Trophoblast cell (in vitro differentiated cells and primary cell): ENCODE data around the gene TRIM51.

ENCODE experiments used
- DNase-seq, 2 donors: peaks; one replicate each; pipeline ENCODE4 v3.0.0-alpha.2; 2016
- H2AFZ ChIP-seq: 2 replicates; pipeline ENCODE4 v1.6.1; 2013; ENCODE audit warnings: low read length, moderate library complexity, mild to moderate bottlenecking; ENCODE audit not compliant: insufficient read depth, poor library complexity
- H2AK5ac ChIP-seq: 2 replicates; pipeline ENCODE4 v1.6.1; 2013; ENCODE audit warnings: mild to moderate bottlenecking, low read length
- H2BK120ac ChIP-seq: 2 replicates; pipeline ENCODE4 v1.6.1; 2013; ENCODE audit warnings: low read length, mild to moderate bottlenecking, moderate library complexity; ENCODE audit not compliant: insufficient read depth, poor library complexity
- H2BK12ac ChIP-seq: 2 replicates; pipeline ENCODE4 v1.6.1; 2013; ENCODE audit warnings: mild to moderate bottlenecking, low read length, moderate library complexity
- H2BK5ac ChIP-seq: 2 replicates; pipeline ENCODE4 v1.6.1; 2013; ENCODE audit warnings: low read length, low read depth, moderate library complexity, mild to moderate bottlenecking; ENCODE audit not compliant: poor library complexity
- H3K14ac ChIP-seq: 2 replicates; pipeline ENCODE4 v1.6.1; 2013; ENCODE audit warnings: mild to moderate bottlenecking, low read length
- H3K18ac ChIP-seq: 2 replicates; pipeline ENCODE4 v1.6.1; 2013; ENCODE audit warnings: mild to moderate bottlenecking, low read length
- H3K23ac ChIP-seq: 2 replicates; pipeline ENCODE4 v1.6.1; 2013; ENCODE audit warnings: low read length
- H3K27ac ChIP-seq: 2 replicates; pipeline ENCODE4 v1.5.1; 2013; ENCODE audit warnings: low read depth, mild to moderate bottlenecking, inconsistent platforms, low read length, moderate library complexity
- H3K27me3 ChIP-seq: 2 replicates; pipeline ENCODE4 v1.6.1; 2013; ENCODE audit warnings: inconsistent platforms, mild to moderate bottlenecking, low read length, moderate library complexity; ENCODE audit not compliant: insufficient read depth
- H3K36me3 ChIP-seq, 2 experiments: 1 replicate in 1 of 2; 2 replicates in 1 of 2; pipeline ENCODE4 v1.6.1; 2013; ENCODE audit warnings: low read length in 2 of 2, mild to moderate bottlenecking in 2 of 2, moderate library complexity in 1 of 2; ENCODE audit not compliant: insufficient read depth in 2 of 2, control insufficient read depth in 1 of 2
- H3K4ac ChIP-seq: 2 replicates; pipeline ENCODE4 v1.6.1; 2013; ENCODE audit warnings: low read depth, mild to moderate bottlenecking, low read length, moderate library complexity
- H3K4me1 ChIP-seq, 2 experiments: 1 replicate in 1 of 2; 2 replicates in 1 of 2; pipeline ENCODE4 v1.6.1; 2013; ENCODE audit warnings: low read length in 2 of 2, mild to moderate bottlenecking in 2 of 2, moderate library complexity in 1 of 2; ENCODE audit not compliant: insufficient read depth in 2 of 2, control insufficient read depth in 1 of 2
- H3K4me2 ChIP-seq: 2 replicates; pipeline ENCODE4 v1.6.1; 2013; ENCODE audit warnings: inconsistent platforms, mild to moderate bottlenecking, low read length, moderate library complexity
- H3K4me3 ChIP-seq: 2 replicates; pipeline ENCODE4 v1.5.1; 2013; ENCODE audit warnings: mild to moderate bottlenecking, low read depth, low read length, inconsistent platforms
- H3K79me1 ChIP-seq: one replicate; pipeline ENCODE4 v1.6.1; 2013; ENCODE audit warnings: low read length
- H3K79me2 ChIP-seq: 2 replicates; pipeline ENCODE4 v1.6.1; 2013; ENCODE audit warnings: low read length, mild to moderate bottlenecking; ENCODE audit not compliant: control insufficient read depth, insufficient read depth, poor library complexity
- H3K9ac ChIP-seq: 2 replicates; pipeline ENCODE4 v1.6.1; 2013; ENCODE audit warnings: mild to moderate bottlenecking, low read length
- H3K9me3 ChIP-seq: 2 replicates; pipeline ENCODE4 v1.6.1; 2013; ENCODE audit warnings: low read depth, mild to moderate bottlenecking, control low read depth, inconsistent platforms, low read length; ENCODE audit not compliant: insufficient read depth
- H4K12ac ChIP-seq: 2 replicates; pipeline ENCODE4 v1.6.1; 2013; ENCODE audit warnings: low read depth, mild to moderate bottlenecking, low read length, moderate library complexity
- H4K8ac ChIP-seq: 2 replicates; pipeline ENCODE4 v1.6.1; 2013; ENCODE audit warnings: low read depth, mild to moderate bottlenecking, low read length, moderate library complexity
- H4K91ac ChIP-seq: one replicate; pipeline ENCODE4 v1.6.1; 2013; ENCODE audit warnings: low read depth, mild to moderate bottlenecking, low read length, moderate library complexity
- WGBS: extraction: QIAGEN DNeasy Blood & Tissue Kit; methylation state at CpG from one replicate; pipeline ENCODE4 v1.1.7; 2013; ENCODE audit warnings: missing lambda C conversion rate; ENCODE audit not compliant: insufficient read length, insufficient coverage; ENCODE audit errors: extremely low coverage; 5-methylcytosine and 5-hydroxymethylcytosine counted together

Gene TRIM51

DNA sequence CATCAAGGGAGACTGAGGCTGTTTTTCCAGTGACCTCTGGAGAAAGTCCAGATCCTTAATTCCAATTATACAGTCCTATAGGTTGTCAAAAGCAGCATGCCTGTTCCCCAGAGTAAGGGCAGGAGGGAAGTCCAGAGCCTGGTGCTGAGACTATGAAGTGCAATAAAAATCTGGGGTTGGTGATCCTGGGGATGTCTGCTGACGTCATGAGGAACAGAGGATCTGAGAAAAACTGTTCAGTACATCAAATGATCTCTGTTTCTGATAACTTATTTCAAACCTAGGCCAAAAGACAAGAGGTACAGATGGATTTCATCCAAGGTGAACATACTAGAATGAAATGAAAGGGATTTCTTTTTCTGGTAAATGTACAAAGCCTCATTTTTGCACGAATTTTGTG is 19.2 kb downstream of the TRIM51 start:
- Histone ChIP-seq H3K27me3 (no peaks in the 10 kb centered on the region), H2AFZ (no peak overlapping the region), H3K4ac (no peak overlapping the region), H3K36me3 (no peaks in the 10 kb centered on the region), H3K4me1 (no peaks in the 10 kb centered on the region), H2BK5ac (no peak overlapping the region), H3K27ac (no peak overlapping the region), H3K79me2 (no peaks in the 10 kb centered on the region), H3K9ac (no peak overlapping the region), H2BK120ac (no peak overlapping the region), H3K4me2 (no peak overlapping the region), H3K23ac (no peak overlapping the region), H3K18ac (no peak overlapping the region), H4K91ac (no peak overlapping the region), H3K4me3 (no peak overlapping the region), H4K8ac (no peak overlapping the region), H3K79me1 (no peaks in the 10 kb centered on the region), H2BK12ac (no peak overlapping the region), H4K12ac (no peak overlapping the region), H3K14ac (no peak overlapping the region), H3K9me3 (no peaks in the 10 kb centered on the region), H2AK5ac (no peak overlapping the region)
- no peak for DNase-seq
- WGBS: no CpG with 5 or more reads among the region's 2 CpGs

DNA sequence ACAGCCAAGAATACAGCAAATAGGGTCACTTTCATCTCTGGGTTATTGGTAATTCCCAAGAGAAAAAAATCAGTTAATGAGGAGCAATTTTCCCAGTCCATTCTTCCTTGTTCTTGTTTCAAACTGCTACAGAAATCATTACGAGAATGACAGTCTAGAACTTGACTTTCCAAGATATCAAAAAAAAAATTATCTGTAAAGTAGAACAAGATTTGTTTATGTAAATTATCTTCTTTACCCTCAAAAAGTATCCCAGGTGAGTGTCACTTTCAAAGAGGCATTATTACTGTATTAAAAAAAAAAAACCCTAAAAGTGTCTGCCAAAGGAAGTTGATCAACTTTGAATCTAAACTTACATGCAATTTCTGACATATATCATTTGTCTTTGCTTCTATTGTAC is 31.4 kb downstream of the TRIM51 start, which contains the start of gene OR5W2:
Gene OR5W2 (minus strand): TSS at position 101 of the 400 bp plus-strand sequence. CDS start 0 bp downstream, at position 101.
- WGBS: no CpG with 5 or more reads among the region's 1 CpG
- Histone ChIP-seq H4K8ac (no peak within 1 kb of the TSS), H3K27ac (no peak within 1 kb of the TSS), H2BK12ac (no peak within 1 kb of the TSS), H3K36me3 (no peaks in the 10 kb centered on the region), H3K4me2 (no peak within 1 kb of the TSS), H4K91ac (no peak within 1 kb of the TSS), H3K4ac (no peak within 1 kb of the TSS), H2BK5ac (no peak within 1 kb of the TSS), H3K79me1 (no peaks in the 10 kb centered on the region), H4K12ac (no peak within 1 kb of the TSS), H3K79me2 (no peaks in the 10 kb centered on the region), H3K18ac (no peak within 1 kb of the TSS), H2AFZ (no peak within 1 kb of the TSS), H2AK5ac (no peak within 1 kb of the TSS), H3K14ac (no peak within 1 kb of the TSS), H3K4me3 (no peak within 1 kb of the TSS), H3K4me1 (no peaks in the 10 kb centered on the region), H3K27me3 (no peaks in the 10 kb centered on the region), H3K9ac (no peak within 1 kb of the TSS), H3K9me3 (peaks cover 4% of the 10 kb centered on the region), H3K23ac (no peak within 1 kb of the TSS), H2BK120ac (no peak within 1 kb of the TSS)
- DNase-seq: no peak

DNA sequence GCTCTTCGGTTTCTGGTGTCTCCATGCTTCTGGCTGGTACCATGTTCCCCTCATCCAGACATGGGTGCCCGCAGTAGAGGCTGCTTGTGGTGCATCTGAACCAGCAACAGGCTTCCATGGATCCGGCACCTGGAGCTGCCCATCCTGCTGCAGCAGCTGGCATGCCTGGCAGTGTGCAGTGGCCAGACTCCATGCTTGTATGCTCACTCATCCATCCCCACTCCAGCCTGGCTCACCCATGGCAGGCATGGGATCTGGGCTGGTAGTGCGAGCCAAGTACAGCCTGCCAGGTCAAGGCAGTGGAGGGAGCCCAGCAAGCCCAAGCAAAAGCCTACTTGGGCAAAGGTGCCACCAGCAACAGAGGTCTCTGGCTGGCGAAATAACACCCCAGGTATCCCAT is 37.4 kb downstream of the TRIM51 start:
- Histone ChIP-seq H3K18ac (no peak overlapping the region), H3K79me2 (no peaks in the 10 kb centered on the region), H3K23ac (no peak overlapping the region), H3K4me1 (no peaks in the 10 kb centered on the region), H3K27ac (no peak overlapping the region), H2BK120ac (no peak overlapping the region), H3K4me3 (peak overlapping the region; percentile 49), H2AFZ (no peak overlapping the region), H3K4ac (no peak overlapping the region), H3K14ac (no peak overlapping the region), H3K9ac (no peak overlapping the region), H3K9me3 (peaks cover 8% of the 10 kb centered on the region), H2BK5ac (no peak overlapping the region), H4K91ac (no peak overlapping the region), H3K4me2 (no peak overlapping the region), H2BK12ac (no peak overlapping the region), H3K36me3 (no peaks in the 10 kb centered on the region), H3K79me1 (no peaks in the 10 kb centered on the region), H4K12ac (no peak overlapping the region), H4K8ac (no peak overlapping the region), H3K27me3 (no peaks in the 10 kb centered on the region), H2AK5ac (no peak overlapping the region)
- DNase-seq: no peak
- no CpG with 5 or more reads among the region's 5 CpGs for WGBS

DNA sequence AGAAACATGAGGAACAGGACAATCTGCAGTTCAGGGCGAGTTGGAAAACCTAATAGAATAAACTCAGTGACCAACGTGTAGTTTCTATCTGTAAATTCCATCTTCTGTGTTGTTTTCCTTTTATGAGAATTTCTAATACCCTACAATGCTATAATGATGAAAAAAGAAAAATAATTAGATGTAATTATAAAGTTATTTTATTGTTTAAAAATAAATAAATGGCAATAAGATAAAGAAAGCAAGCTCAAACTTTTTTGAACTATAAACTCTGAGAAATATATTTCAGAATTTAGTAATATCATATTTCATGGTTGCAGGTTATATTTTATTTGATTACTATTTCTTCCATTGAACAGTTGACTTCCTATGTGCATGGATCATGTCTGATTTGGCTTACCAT is 53.2 kb downstream of the TRIM51 start, which contains the start of gene OR5I1:
Gene OR5I1 (minus strand): TSS at position 101 of the 400 bp plus-strand sequence. CDS start 0 bp downstream, at position 101.
- H4K91ac ChIP-seq: no peak within 1 kb of the TSS
- no peak within 1 kb of the TSS for H2BK5ac ChIP-seq
- no peaks in the 10 kb centered on the region for H3K79me1 ChIP-seq
- H3K14ac ChIP-seq: no peak within 1 kb of the TSS
- WGBS: no CpG with 5 or more reads among the region's 2 CpGs
- no peak within 1 kb of the TSS for H4K12ac ChIP-seq
- H4K8ac ChIP-seq: no peak within 1 kb of the TSS
- H3K27ac ChIP-seq: no peak within 1 kb of the TSS
- no peak within 1 kb of the TSS for H2BK120ac ChIP-seq
- H2AFZ ChIP-seq: no peak within 1 kb of the TSS
- H3K4me1 ChIP-seq: no peaks in the 10 kb centered on the region
- no peak within 1 kb of the TSS for H3K9ac ChIP-seq
- H2AK5ac ChIP-seq: no peak within 1 kb of the TSS
- no peak for DNase-seq
- H3K23ac ChIP-seq: no peak within 1 kb of the TSS
- no peaks in the 10 kb centered on the region for H3K79me2 ChIP-seq
- H3K4me3 ChIP-seq: no peak within 1 kb of the TSS
- no peak within 1 kb of the TSS for H3K4me2 ChIP-seq
- no peaks in the 10 kb centered on the region for H3K36me3 ChIP-seq
- H3K27me3 ChIP-seq: no peaks in the 10 kb centered on the region
- H3K9me3 ChIP-seq: no peaks in the 10 kb centered on the region
- H2BK12ac ChIP-seq: no peak within 1 kb of the TSS
- no peak within 1 kb of the TSS for H3K4ac ChIP-seq
- H3K18ac ChIP-seq: no peak within 1 kb of the TSS
